A549 (cell line): ENCODE measurements around the gene ERFL. TPM values are rescaled to one million over a fixed set of nuclear protein-coding genes. Genes with fewer than 3 reads are reported as not detected.

Source experiments
- ATAC-seq, 2 experiments: fragments of 200-7000 bp in 1 of 2; fragments of >200 bp in 1 of 2; cut with Nextera tagmentation in 1 of 2; cut with Tn5 transposase in 1 of 2; 3 replicates each; pipeline versions ENCODE4 v1.8.0 to v1.9.1; 2018 to 2020; ENCODE audit warnings: mild to moderate bottlenecking in 1 of 2, moderate library complexity in 1 of 2
- CTCF ChIA-PET: fragments of 300-600 bp; sonication (Branson Sonifier 250); formaldehyde crosslinking; extraction: SDS; loops from one replicate; lab custom pipeline; 2021; ENCODE audit warnings: antibody characterized with exemption, inconsistent platforms; lab: Yijun Ruan, JAX
- POLR2A ChIA-PET: fragments of 350-600 bp; formaldehyde crosslinking; extraction: SDS; loops from one replicate; lab custom pipeline; 2021; ENCODE audit warnings: antibody characterized with exemption, inconsistent platforms; lab: Yijun Ruan, JAX
- DNase-seq, 2 experiments: peaks; one replicate each; pipeline versions ENCODE4 v3.0.0 to v3.0.0-alpha.2; 2011 to 2016; ENCODE audit warnings: low read depth in 1 of 2, low spot score in 1 of 2
- FAIRE-seq: peaks from 2 replicates; lab custom pipeline; 2011; peaks lifted over from hg19 to GRCh38; lab: Jason Lieb, UNC
- H3K27ac ChIP-seq, 2 experiments: fragments of >200 bp; sonication (Bioruptor Twin); formaldehyde crosslinking; 3 replicates each; pipeline ENCODE4 v1.5.1; 2016 to 2017
- H3K4me1 ChIP-seq: fragments of >200 bp; sonication (Bioruptor Twin); formaldehyde crosslinking; 3 replicates; pipeline ENCODE4 v1.6.1; 2016
- H3K4me2 ChIP-seq: fragments of >200 bp; sonication (Bioruptor Twin); formaldehyde crosslinking; 3 replicates; pipeline ENCODE4 v1.6.1; 2016
- H3K4me3 ChIP-seq: fragments of >200 bp; sonication (Bioruptor Twin); formaldehyde crosslinking; 3 replicates; pipeline ENCODE4 v1.5.1; 2016
- H3K9me3 ChIP-seq: fragments of >200 bp; sonication (Bioruptor Twin); formaldehyde crosslinking; 3 replicates; pipeline ENCODE4 v1.6.1; 2016
- BCL3 ChIP-seq: fragments of >200 bp; sonication (Bioruptor Twin); formaldehyde crosslinking; IDR thresholded peaks from 3 replicates; pipeline ENCODE4 v1.6.1; 2016
- E2F6 ChIP-seq: IDR thresholded peaks from 2 replicates; pipeline ENCODE4 v1.6.1; 2012; ENCODE audit warnings: low read depth, borderline replicate concordance
- EHMT2 ChIP-seq: fragments of 200-600 bp; sonication (generic); IDR thresholded peaks from 2 replicates; pipeline ENCODE4 v1.6.1; 2016; ENCODE audit warnings: antibody characterized with exemption, low read depth, mild to moderate bottlenecking, moderate library complexity
- ESRRA ChIP-seq: fragments of 150-350 bp; IDR thresholded peaks from 2 replicates; pipeline ENCODE4 v1.6.1; 2014; ENCODE audit warnings: mild to moderate bottlenecking, low read length, borderline replicate concordance
- HDAC2 ChIP-seq: fragments of 200-600 bp; sonication (generic); IDR thresholded peaks from 2 replicates; pipeline ENCODE4 v1.6.1; 2016
- HOXB13 ChIP-seq: fragments of 250-450 bp; sonication (Bioruptor Pico); IDR thresholded peaks from 2 replicates; pipeline ENCODE4 v1.5.0; 2020; ENCODE audit warnings: low read depth, mild to moderate bottlenecking, moderate library complexity
- JUN ChIP-seq, 2 experiments: fragments of >200 bp; sonication (Bioruptor Twin); formaldehyde crosslinking; IDR thresholded peaks; 2 replicates in 1 of 2; 3 replicates in 1 of 2; pipeline ENCODE4 v1.6.1; 2016 to 2017
- JUNB ChIP-seq: fragments of >200 bp; sonication (Bioruptor Twin); formaldehyde crosslinking; IDR thresholded peaks from 2 replicates; pipeline ENCODE4 v1.6.1; 2016
- KDM1A ChIP-seq: fragments of 200-600 bp; sonication (generic); IDR thresholded peaks from 2 replicates; pipeline ENCODE4 v1.6.1; 2016; ENCODE audit warnings: low read depth, mild to moderate bottlenecking
- MAFK ChIP-seq: fragments of 450-650 bp; IDR thresholded peaks from 2 replicates; pipeline ENCODE4 v1.6.1; 2014; ENCODE audit not compliant: partially characterized antibody
- NFE2L2 ChIP-seq: fragments of 150-350 bp; conservative IDR thresholded peaks from 2 replicates; pipeline ENCODE4 v1.6.1; 2014; ENCODE audit warnings: low read length
- NPAS2 ChIP-seq: fragments of 250-450 bp; sonication (Bioruptor Pico); IDR thresholded peaks from 2 replicates; pipeline ENCODE4 v1.8.0; 2022; ENCODE audit warnings: mild to moderate bottlenecking, moderate library complexity, borderline replicate concordance
- PBX3 ChIP-seq: IDR thresholded peaks from 2 replicates; pipeline ENCODE4 v1.6.1; 2012
- RCOR1 ChIP-seq: fragments of 150-350 bp; IDR thresholded peaks from 2 replicates; pipeline ENCODE4 v1.6.1; 2014; ENCODE audit warnings: antibody characterized with exemption, low read length, low read depth
- SMC3 ChIP-seq: fragments of >200 bp; sonication (Bioruptor Twin); formaldehyde crosslinking; IDR thresholded peaks from 3 replicates; pipeline ENCODE4 v1.6.1; 2018; ENCODE audit warnings: inconsistent platforms
- USF2 ChIP-seq: fragments of 450-650 bp; IDR thresholded peaks from 2 replicates; pipeline ENCODE4 v1.6.1; 2014; ENCODE audit warnings: antibody characterized with exemption
- ZFP36 ChIP-seq: fragments of 450-650 bp; IDR thresholded peaks from 2 replicates; pipeline ENCODE4 v1.6.1; 2014; ENCODE audit warnings: borderline replicate concordance; ENCODE audit not compliant: partially characterized antibody
- ZNF302 ChIP-seq: fragments of 250-450 bp; sonication (Bioruptor Pico); IDR thresholded peaks from 2 replicates; pipeline ENCODE4 v1.9.0; 2021; ENCODE audit warnings: inconsistent platforms, mild to moderate bottlenecking, moderate library complexity
- WGBS: methylation state at CpG from one replicate; pipeline ENCODE4 v1.1.6; 2017; ENCODE audit errors: missing lambda C conversion rate; 5-methylcytosine and 5-hydroxymethylcytosine counted together
- polyA plus RNA-seq, 4 experiments: library from polyadenylated mRNA; depleted of rRNA in 3 of 4; stranded (reverse); fragments of >200 nt; fragmentation: RNase III in 1 of 4; extraction: RNeasy Plus Mini Kit Qiagen cat#74134 plus additional on column Dnase treatment in 1 of 4; gene quantifications; 2 replicates in 3 of 4; 3 replicates in 1 of 4; pipeline ENCODE4 v1.2.3, GENCODE V29; 2011 to 2017

Gene ERFL
- polyA plus RNA-seq, 2 of the 4 experiments (the other 2 are of a cell fraction), result 0.15 to 0.19 TPM

- TF ChIP-seq E2F6 (no peak), ZNF302 (CRISPR knock-in tag) (no peak), KDM1A (no peak)
These were observed 22.0 kb downstream of the ERFL start (continued) for GRCh38 chr19:41906271-41906670.

- ATAC-seq (0 out of 6 replicates have a peak, but pooled peaks of 1 of the 2 experiments have one; percentile 1), FAIRE-seq (peak; percentile 70), DNase-seq (no peak)
- no peak for TF ChIP-seq E2F6
- no peak for TF ChIP-seq ESRRA
- no peak for TF ChIP-seq RCOR1
- no peak for TF ChIP-seq NPAS2 (CRISPR knock-in tag)
- TF ChIP-seq MAFK, result no peak
- no peak for TF ChIP-seq PBX3
- no peak for TF ChIP-seq ZFP36
- no peak for TF ChIP-seq JUN (IDR thresholded peaks at IDR 0.05)
- TF ChIP-seq HOXB13 (CRISPR knock-in tag), result no peak
- TF ChIP-seq SMC3, result no peak
- no peak for TF ChIP-seq BCL3
- no peak for TF ChIP-seq NFE2L2
- TF ChIP-seq EHMT2, result no peak
- no peak for TF ChIP-seq JUNB
- TF ChIP-seq USF2, result no peak
- no peak for TF ChIP-seq HDAC2
- peak overlapping the region; percentile 75; the same call in 2 of the 3 replicates for H3K4me2 ChIP-seq
- WGBS, result 86% methylated on average over 24 of the region's 24 CpGs
- H3K4me1 ChIP-seq, result peaks cover 46% of the 10 kb centered on the region
- no peak overlapping the region for H3K4me3 ChIP-seq
- POLR2A ChIA-PET, result no interaction called here
- no peaks in the 10 kb centered on the region for H3K9me3 ChIP-seq
- peak overlapping the region; percentile 42 to 78; a peak in 4 of 6 replicates for H3K27ac ChIP-seq
- CTCF ChIA-PET, result interaction anchor here (0.6 to 4.9 kb wide), 15 partner anchors 10 to 1500 kb away, joined by 3 to 28 read pairs (median 5); partner anchors contain the start of genes RABAC1 and RPS19
These were observed 22.8 kb downstream of the ERFL start for GRCh38 chr19:41905273-41906002.
